ENCODE data around the gene DPEP3. TPM values are rescaled to one million over a fixed set of nuclear protein-coding genes. Genes with fewer than 3 reads are reported as not detected.

DPEP3 gene
- total RNA-seq, 1 donor from 2014 or later: not detected

DNA sequence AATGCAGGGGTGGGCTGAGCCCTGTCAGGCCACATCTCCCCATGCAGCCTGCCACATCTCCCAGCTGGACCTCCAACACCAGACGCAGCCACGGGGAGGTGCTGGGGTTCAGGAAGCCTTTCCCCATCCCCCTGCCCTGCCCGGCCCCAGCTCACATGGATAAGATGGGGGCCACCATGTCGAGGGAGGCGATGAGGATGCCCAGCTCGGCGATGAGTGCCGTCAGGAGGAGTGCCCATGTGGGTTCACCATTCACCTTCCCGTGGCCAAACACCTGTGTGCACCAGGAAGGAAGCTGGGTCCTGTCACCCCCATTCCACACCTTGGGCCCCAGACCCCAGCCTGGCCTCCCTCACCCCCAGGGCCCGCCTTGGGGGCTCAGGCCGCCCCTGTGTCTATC is 30.7 kb downstream of the DPEP3 start:
- Mint-ChIP-seq H3K4me3 (ENCODE audit: unreplicated experiment) (no peak overlapping the region), H3K4me1 (ENCODE audit: low read depth, unreplicated experiment) (no peaks in the 10 kb centered on the region), H3K9me3 (ENCODE audit: unreplicated experiment) (peaks cover 1% of the 10 kb centered on the region), H3K36me3 (ENCODE audit: unreplicated experiment) (no peaks in the 10 kb centered on the region), H3K27me3 (ENCODE audit: unreplicated experiment) (peaks cover 5% of the 10 kb centered on the region), H3K27ac (ENCODE audit: unreplicated experiment) (no peak overlapping the region)
- TF ChIP-seq, protein P1, sequence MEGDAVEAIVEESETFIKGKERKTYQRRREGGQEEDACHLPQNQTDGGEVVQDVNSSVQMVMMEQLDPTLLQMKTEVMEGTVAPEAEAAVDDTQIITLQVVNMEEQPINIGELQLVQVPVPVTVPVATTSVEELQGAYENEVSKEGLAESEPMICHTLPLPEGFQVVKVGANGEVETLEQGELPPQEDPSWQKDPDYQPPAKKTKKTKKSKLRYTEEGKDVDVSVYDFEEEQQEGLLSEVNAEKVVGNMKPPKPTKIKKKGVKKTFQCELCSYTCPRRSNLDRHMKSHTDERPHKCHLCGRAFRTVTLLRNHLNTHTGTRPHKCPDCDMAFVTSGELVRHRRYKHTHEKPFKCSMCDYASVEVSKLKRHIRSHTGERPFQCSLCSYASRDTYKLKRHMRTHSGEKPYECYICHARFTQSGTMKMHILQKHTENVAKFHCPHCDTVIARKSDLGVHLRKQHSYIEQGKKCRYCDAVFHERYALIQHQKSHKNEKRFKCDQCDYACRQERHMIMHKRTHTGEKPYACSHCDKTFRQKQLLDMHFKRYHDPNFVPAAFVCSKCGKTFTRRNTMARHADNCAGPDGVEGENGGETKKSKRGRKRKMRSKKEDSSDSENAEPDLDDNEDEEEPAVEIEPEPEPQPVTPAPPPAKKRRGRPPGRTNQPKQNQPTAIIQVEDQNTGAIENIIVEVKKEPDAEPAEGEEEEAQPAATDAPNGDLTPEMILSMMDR (IDR thresholded peaks at IDR 0.05; ENCODE audit: partially characterized antibody, unreplicated experiment): no peak
- DNase-seq: no peak

DNA sequence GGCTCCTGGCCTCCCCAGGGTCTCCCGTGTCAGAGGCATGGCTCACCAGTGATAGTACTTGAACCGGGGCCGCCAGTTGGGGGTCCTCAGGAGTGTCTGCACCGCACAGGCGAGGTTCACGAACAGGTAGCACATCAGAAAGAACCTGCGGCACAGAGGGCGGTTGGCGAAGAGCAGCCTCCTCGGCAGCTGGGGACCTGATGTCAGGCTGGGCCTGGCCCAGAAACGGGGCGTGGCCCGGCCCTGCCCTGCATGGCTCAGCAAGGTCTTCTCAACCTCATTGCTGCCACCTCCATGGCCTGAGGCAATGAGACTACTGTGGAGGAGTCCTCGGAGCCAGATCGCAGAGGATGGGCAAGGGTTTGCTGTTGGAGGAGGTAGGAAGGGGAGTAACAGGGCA is 32.3 kb downstream of the DPEP3 start:
- Mint-ChIP-seq H3K27ac (ENCODE audit: unreplicated experiment) (no peak overlapping the region), H3K4me1 (ENCODE audit: low read depth, unreplicated experiment) (no peaks in the 10 kb centered on the region)

DNA sequence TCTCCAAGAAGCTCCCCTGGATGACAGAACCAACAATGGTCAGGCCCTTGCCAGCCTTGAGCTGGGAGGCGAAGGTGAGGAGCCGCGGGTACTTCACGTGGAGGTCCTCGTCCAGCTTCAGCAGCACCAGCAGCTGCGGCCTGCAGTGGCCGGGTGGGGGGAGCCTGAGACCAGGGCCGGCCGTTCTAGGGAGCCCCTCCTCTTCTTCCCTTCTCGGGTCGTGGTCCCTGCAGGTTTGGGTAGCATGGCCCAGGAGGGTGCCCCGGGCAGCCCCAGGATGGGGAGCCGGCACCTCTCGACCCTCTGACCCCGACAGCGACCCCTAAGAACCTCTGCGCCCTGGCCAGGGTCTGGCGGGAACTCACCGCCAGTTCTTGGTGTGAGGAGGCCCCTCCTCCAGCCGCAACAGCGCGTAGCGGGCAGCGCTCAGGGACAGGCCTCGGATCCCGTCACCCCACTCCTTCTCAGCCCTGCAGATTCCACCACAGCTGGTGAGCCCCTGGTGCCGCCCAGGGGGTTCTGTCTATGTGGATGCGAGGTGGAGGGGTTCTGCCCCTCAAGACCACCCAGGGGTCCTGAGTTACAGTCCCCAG is 33.2 kb downstream of the DPEP3 start:
- Mint-ChIP-seq H3K27ac (ENCODE audit: unreplicated experiment) (no peak overlapping the region), H3K4me1 (ENCODE audit: low read depth, unreplicated experiment) (no peaks in the 10 kb centered on the region), H3K4me3 (ENCODE audit: unreplicated experiment) (no peak overlapping the region), H3K27me3 (ENCODE audit: unreplicated experiment) (peaks cover 4% of the 10 kb centered on the region), H3K36me3 (ENCODE audit: unreplicated experiment) (no peaks in the 10 kb centered on the region), H3K9me3 (ENCODE audit: unreplicated experiment) (peaks cover 1% of the 10 kb centered on the region)
- TF ChIP-seq, protein P1 (IDR thresholded peaks at IDR 0.05; ENCODE audit: partially characterized antibody, unreplicated experiment): no peak
- no peak for DNase-seq

More for the DNA sequence above, 32.3 kb downstream of the DPEP3 start:
- Mint-ChIP-seq H3K9me3 (ENCODE audit: unreplicated experiment) (peaks cover 1% of the 10 kb centered on the region), H3K36me3 (ENCODE audit: unreplicated experiment) (no peaks in the 10 kb centered on the region), H3K27me3 (ENCODE audit: unreplicated experiment) (peaks cover 5% of the 10 kb centered on the region), H3K4me3 (ENCODE audit: unreplicated experiment) (no peak overlapping the region)
- TF ChIP-seq, protein P1 (IDR thresholded peaks at IDR 0.05; ENCODE audit: partially characterized antibody, unreplicated experiment): no peak
- DNase-seq: no peak

DNA sequence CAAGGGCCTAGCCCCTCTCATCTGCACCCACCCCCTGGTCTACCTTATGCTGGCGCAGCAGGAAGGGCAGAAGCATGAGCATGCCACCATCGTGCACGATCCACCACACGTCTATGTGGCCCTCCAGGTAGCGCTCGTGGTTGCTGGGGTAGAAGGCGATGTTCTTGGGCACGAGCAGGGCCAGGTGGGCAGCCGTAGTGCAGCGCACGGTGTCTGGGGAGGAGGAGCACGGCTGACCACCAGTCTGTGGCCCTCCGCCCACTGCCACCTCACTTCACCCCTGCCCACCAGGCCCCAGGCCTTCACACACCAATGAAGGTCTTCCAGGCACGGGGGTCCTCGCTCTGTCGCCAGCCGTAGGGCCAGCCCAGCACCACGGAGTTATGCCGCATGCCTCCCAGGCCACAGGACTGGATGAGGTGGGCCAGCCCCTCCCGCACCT is 34.1 kb downstream of the DPEP3 start:
- Mint-ChIP-seq H3K4me3 (ENCODE audit: unreplicated experiment) (no peak overlapping the region), H3K4me1 (ENCODE audit: low read depth, unreplicated experiment) (no peaks in the 10 kb centered on the region), H3K27ac (ENCODE audit: unreplicated experiment) (no peak overlapping the region), H3K9me3 (ENCODE audit: unreplicated experiment) (no peaks in the 10 kb centered on the region), H3K36me3 (ENCODE audit: unreplicated experiment) (no peaks in the 10 kb centered on the region), H3K27me3 (ENCODE audit: unreplicated experiment) (peaks cover 6% of the 10 kb centered on the region)
- DNase-seq: no peak
- TF ChIP-seq, protein P1 (IDR thresholded peaks at IDR 0.05; ENCODE audit: partially characterized antibody, unreplicated experiment): no peak

DNA sequence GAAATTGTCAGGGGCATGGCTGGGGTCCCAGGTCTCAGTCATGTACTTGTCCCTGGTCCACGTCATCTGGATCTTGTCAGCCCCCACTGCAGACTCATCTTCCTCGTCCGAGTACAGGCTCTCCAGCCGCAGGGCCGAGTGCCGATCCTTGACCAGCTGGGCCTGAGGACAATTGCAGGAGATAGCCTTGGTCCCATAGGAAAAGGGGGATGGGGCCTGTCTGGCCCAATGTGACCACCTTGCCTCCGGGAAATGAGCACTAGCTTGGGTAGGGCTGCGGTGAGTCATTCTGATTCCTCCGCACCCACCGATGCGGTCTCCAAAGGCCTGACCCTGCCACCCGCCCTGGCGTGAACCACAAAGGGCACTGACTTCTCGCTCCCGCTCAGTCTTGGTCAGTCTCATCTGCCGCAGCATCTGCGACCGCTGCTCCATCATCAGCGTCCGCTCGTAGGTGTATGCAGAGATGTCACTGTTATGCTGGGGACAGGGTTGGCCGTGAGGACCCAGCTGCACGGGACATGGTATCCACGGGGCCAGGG is 34.8 kb downstream of the DPEP3 start:
- Mint-ChIP-seq H3K27me3 (ENCODE audit: unreplicated experiment) (peaks cover 6% of the 10 kb centered on the region), H3K4me1 (ENCODE audit: low read depth, unreplicated experiment) (no peaks in the 10 kb centered on the region), H3K9me3 (ENCODE audit: unreplicated experiment) (no peaks in the 10 kb centered on the region), H3K4me3 (ENCODE audit: unreplicated experiment) (no peak overlapping the region), H3K27ac (ENCODE audit: unreplicated experiment) (no peak overlapping the region), H3K36me3 (ENCODE audit: unreplicated experiment) (no peaks in the 10 kb centered on the region)
- TF ChIP-seq, protein P1 (IDR thresholded peaks at IDR 0.05; ENCODE audit: partially characterized antibody, unreplicated experiment): no peak
- no peak for DNase-seq

Data from glutamatergic neuron (in vitro differentiated cells).